Right ventricle myocardium superior (tissue), 1 donor: ENCODE data around the gene SP3. TPM values are rescaled to one million over a fixed set of nuclear protein-coding genes. Genes with fewer than 3 reads are reported as not detected.

ENCODE experiments used
- ATAC-seq: fragments of 200-7000 bp; cut with Tn5 transposase; one replicate; pipeline ENCODE4 v1.9.1; 2020; ENCODE audit warnings: mild to moderate bottlenecking; ENCODE audit not compliant: poor library complexity
- DNase-seq: peaks from one replicate; pipeline ENCODE4 v3.0.0-alpha.2; 2020
- intact Hi-C: fragments of 100-400 bp; cut with DNase I; formaldehyde crosslinking; loops from one replicate; pipeline ENCODE4 v1.11.2; 2022
- total RNA-seq: library from RNA; stranded (reverse); fragmentation: NEBNext Ultra II Directional; extraction: Animal tissue kit (Norgen Biotek cat#: 25700); gene quantifications from one replicate; pipeline ENCODE4 v1.2.1, GENCODE V29; 2021
- donor health status: DM: no; HTN: yes; CAD: no; lungs with severe emphysema.

The SP3 gene
- total RNA-seq, 1 donor from 2014 or later, result 35.3 TPM

GRCh38 chr2:173874894-173875237 is 90.3 kb downstream of the SP3 start:
- DNase-seq (no peak), ATAC-seq (peak; percentile 27)
- intact Hi-C loops, result no loop called here

DNA sequence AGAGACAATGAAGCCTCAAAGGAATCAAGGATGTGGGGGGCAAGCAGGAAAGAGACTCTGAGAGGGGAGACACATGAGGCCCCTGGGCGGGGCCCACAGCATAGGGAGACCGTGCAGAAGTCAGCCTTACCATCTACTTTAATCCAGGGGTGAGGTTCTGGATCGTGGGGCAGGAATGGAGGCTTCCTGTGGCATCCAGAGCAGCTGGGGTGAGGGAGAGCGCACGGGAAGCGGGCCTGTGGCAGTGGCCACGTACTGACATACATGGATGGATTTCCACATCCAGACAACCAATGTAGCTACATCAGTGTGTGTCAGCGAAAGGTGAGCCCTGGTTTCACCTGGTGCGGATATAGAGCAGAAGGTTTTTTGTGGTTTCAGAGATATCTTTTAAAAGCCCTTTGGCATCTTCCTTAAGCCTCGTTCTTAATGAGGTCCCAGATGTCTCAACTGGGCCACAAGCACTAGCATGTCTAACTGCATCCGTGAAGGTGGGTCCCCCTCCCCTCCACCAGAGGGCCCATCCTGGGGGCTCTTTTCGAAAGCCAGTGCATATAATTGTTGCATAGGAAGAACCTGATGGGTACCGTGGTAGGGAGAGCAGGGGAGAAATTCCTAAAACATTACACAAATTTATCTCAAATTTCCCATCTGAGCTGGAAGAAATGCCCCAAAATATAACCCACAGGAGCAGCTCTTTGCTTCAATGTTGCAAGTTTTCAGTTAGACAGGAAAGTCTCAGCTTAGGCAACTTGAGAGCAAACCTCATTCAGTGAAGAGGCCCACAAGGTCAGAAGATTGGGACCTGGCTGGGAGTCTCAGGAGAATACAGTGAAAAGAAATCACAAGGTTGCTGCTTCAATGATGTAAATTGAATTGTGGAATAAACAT is 90.9 kb downstream of the SP3 start:
- ATAC-seq (no peak), DNase-seq (no peak)
- intact Hi-C loops, result no loop called here

DNA sequence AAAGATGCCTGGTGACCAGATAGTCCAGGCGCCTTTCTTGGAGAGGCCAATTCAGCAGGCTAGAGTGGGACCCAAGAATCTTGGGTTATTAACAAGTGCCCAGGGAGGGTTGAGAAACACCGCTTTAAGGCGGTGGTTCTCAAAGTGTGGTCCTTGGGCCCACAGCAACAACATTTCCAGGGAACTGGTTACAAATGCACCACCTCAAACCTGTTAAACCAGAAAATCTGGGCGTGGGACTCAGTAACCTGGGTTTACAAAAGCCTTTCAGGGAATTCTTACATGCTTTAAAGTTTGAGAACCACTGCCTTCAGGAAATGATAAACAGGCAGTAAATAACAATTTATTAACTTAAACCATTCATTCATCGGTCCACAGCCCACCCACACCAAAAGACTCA is 92.5 kb downstream of the SP3 start:
- ATAC-seq (no peak), DNase-seq (no peak)
- intact Hi-C loops, result no loop called here

DNA sequence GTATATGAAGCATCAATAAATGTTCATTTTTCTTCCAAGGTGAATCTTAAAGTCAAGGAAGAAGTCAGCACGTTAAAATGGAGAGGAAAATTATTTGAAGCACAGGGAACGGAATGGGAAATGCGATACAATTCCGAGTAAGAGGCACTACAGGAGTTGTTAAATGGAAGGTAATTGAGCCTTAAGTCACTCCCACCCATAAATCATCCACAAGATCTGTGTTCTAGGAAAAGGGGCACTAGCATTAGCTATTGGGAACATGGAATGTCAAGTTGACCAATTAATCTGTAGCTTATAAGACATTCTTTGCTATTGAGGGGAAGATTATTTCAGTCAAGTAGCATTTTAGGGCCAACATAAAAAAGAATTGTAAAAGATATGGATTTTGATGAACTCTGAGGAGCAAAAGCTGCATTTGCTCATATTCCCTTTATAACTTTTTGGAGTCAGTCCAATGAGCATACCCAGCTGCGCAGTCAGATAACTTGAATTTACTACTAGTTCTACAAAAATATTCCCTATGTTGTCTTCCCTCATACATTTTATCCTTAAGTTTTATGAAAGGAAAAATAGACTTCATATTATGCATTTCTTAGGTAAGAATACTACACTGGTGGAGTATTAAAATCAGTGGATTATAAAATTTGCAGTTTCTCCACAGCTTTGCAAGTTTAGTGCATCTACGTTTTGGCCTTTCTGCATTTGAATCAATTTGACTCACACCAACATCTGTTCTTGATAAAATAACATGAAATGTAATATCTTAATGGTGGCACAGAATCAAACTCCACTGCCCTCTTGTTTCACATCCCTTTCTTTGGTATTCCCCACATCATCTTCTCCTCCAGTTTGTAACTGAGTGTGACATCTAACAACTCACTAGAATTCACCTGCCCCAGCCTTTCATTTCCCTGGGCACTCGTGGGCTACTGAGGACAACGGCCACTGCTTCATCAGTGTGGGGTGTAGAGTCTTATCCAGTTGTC is 95.6 kb downstream of the SP3 start:
- ATAC-seq (no peak), DNase-seq (no peak)
- intact Hi-C loops, result no loop called here

DNA sequence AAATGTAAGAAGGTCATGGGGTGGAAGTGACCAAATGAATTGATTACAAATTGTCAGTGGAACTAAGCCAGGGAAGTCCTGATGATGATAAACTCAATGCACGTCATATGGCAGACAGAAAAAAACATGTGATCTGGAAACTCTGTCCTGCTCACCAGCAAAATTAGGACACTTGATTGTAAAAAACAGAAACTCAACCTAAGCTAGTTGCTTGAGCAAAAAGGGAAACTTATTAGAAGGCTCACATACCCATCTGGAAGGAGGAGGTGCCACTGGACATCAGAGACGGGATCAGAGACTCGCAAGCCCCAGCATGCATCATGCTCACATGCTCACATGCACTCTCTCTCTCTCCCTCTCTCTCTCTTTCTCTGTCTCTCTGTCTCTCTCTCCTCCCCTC is 96.8 kb downstream of the SP3 start:
- intact Hi-C loops, result no loop called here
- ATAC-seq (no peak), DNase-seq (no peak)

DNA sequence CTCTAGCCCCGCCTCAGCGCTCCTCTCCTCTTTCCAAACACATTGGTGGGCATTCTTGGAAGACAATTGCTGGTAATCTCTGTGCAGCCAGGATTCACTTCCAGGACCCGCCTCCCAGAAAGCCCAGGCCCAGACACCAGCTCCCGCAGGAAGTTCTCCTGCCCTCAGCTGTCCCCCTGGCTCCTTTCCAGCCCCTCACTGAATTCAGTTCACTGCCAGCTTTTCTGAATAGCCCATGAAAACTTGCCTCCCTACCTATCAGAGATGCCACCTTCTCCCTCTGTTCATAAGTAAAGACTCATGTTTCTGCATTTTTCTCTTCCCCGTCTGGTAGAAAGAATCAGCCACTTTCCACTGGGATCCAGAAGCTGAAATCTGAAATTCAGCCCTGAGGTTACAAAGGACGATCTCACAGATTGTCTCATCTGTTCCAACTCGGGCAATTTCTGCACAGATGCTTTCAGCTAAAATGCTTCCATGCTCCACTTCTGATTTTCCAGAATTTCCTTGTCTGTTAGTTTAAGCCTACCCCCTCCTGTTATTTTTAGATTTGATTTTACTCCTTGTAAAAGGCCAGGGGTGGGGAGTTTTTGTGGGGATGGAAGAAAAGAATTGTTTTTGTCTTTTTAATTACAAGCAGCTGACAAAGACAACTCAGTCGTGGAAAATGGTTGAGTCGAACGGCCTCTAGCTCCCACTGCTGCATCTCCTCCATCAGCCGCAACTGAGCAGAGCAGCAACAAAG is 98.1 kb downstream of the SP3 start:
- no peak for DNase-seq
- intact Hi-C loops, result no loop called here
- ATAC-seq, result peak; percentile 22

GRCh38 chr2:173865971-173866873 is 99.0 kb downstream of the SP3 start:
- intact Hi-C loops, result no loop called here
- no peak for ATAC-seq
- DNase-seq, result no peak

DNA sequence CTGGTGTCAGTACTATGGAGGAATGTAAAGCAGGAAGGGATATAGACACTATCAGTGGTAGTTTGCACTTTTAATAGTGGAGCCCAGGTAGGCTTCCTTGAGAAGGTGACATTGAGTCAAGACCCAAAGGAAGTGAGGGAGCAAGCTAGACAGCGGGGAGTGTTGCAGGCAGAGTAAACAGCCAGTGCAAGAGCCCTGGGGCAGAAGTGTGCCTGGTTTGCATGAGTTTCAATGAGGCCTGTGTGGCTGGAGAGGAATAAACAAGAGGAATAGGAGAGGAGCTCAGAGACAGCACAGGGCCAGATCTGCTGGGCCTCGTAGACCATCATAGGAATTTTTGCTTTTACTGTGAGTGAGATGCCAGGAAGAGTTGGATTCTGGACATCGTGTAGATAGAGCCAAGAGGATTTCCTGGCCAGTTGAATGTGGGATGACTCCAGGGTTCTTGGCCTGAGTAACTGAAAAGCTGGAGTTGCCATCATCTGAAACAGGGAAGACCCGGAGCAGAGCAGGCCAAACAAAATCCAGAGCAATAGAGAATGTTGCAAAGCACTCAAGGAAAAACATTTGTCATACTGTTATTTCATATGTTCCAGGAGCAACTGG is 102.5 kb downstream of the SP3 start:
- intact Hi-C loops, result no loop called here
- DNase-seq (no peak), ATAC-seq (no peak)

GRCh38 chr2:173860566-173860965 is 104.6 kb downstream of the SP3 start:
- DNase-seq (no peak), ATAC-seq (no peak)
- intact Hi-C loops, result no loop called here

GRCh38 chr2:173860082-173860481 is 105.1 kb downstream of the SP3 start:
- intact Hi-C loops, result no loop called here
- DNase-seq, result no peak
- peak; percentile 25 for ATAC-seq

GRCh38 chr2:173858291-173858731 is 106.9 kb downstream of the SP3 start:
- intact Hi-C loops, result no loop called here
- no peak for DNase-seq
- no peak for ATAC-seq
